Left lobe of liver (tissue), 2 donors: ENCODE measurements around the gene RUFY1. TPM values are rescaled to one million over a fixed set of nuclear protein-coding genes. Genes with fewer than 3 reads are reported as not detected.
"Not testable (repeated sequence)": the region's sequence is repeated elsewhere in the genome, so short reads cannot be mapped to it uniquely, and the experiment has no call there.

Experiments used
- ATAC-seq: fragments of 200-7000 bp; cut with Tn5 transposase; one replicate; pipeline ENCODE4 v1.9.1; 2020; ENCODE audit warnings: mild to moderate bottlenecking, moderate library complexity
- DNase-seq: peaks from one replicate; pipeline ENCODE4 v3.0.0-alpha.2; 2020; ENCODE audit warnings: low spot score
- total RNA-seq: library from RNA; stranded (reverse); gene quantifications from one replicate; pipeline ENCODE4 v1.2.1, GENCODE V29; 2021
- donor health status: DM: no; HTN: no; CAD: no; lungs with moderate emphysema.
- donor health status: DM: no; HTN: yes; CAD: no.

The RUFY1 gene
- total RNA-seq, 1 donor from 2014 or later = 16.4 TPM

DNA sequence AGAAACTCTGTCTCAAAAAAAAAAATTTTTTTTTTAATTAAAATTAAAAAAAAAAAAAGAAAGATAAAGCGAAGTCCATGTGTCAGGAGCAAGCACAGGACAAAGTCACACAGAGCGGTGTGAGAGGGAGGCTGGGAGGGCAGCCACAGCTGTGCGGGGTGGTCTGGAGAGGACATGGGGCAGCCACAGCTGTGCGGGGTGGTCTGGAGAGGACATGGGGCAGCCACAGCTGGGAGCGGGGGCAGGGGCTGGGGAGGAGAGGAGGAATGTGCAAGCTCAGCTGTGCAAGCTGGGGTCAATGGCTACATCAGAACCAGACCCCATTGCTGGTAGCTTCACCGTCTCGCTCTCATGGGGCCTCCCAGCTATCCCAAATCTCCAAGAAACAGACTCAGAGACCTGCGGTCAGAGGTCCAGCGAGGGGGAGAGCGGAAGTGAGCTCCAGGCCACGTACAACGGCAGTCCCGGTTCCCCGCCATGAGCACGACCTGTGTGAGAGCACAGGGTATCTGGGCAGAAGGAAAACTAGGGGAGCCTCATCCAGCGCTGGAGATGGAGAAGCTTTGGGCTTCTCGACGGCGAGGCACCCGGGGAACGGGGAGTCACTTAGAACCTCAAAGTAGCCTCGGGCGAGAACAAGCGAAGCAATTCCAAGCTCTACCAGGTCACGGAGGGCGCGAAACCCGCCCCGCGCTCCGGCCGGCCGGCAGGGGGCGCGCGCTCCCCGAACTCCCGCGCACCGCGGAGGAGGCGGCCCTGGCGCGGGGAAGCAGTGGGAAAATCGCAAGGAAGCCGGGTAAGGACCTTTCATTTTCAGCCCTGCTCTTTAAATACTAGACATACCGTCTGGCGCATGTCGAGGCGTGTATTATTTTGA, 107.2 kb downstream of the RUFY1 start:
- ATAC-seq = peak; percentile 98
- not testable (repeated sequence) for DNase-seq

DNA sequence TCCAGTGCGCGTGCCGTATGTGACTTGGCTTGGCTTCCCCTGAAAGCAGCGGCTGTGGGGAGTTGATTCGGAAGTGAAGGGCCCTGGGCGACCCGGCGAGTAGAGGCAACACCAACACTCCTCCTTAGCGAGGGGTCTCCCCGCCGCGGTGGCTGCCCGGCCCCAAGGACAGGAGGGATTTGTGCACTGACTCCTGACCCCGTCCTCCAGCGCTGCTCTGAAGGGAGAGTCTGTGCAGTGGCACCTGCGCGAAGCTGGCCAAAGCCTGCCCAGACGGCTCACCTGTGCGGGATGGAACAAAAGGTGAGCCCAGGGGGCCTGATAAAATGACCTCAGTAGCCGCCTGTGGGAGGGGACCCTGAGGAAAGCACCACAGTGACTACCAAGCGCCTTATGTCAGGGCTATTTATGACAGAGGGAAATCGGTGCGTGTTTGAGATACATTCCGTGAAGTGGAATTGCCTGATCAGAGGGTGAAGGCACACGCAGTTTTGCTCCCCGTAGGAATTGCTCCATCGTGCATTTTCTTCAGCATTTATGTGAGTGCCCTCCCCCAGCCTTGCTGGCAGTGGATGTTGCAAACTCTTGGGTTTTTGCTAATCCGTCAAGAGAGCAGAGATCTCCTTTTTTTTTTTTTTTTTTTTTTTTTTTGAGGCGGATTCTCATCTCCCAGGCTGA, 108.0 kb downstream of the RUFY1 start:
- ATAC-seq = peak; percentile 59
- not testable (repeated sequence) for DNase-seq

Other genes starting within 250 kb of the RUFY1 start
- 11.9 TPM for gene ADAMTS2, start 205.1 kb upstream of the RUFY1 start, total RNA-seq
- gene HNRNPH1, start 73.1 kb downstream of the RUFY1 start, total RNA-seq = 215 TPM
- gene CBY3, start 130.5 kb downstream of the RUFY1 start, total RNA-seq = not detected
- gene CANX, start 148.4 kb downstream of the RUFY1 start, total RNA-seq = 501 TPM
- 7.3 TPM for gene MAML1, start 182.3 kb downstream of the RUFY1 start, total RNA-seq
- gene LTC4S, start 243.4 kb downstream of the RUFY1 start, total RNA-seq = 2.6 TPM